NCI-H2227 (cell line): ENCODE measurements around the gene RYR3.
"Not testable (repeated sequence)": the region's sequence is repeated elsewhere in the genome, so short reads cannot be mapped to it uniquely, and the experiment has no call there.

Source experiments
- DNase-seq: peaks from one replicate; lab custom pipeline; 2025; ENCODE audit not compliant: unreplicated experiment; lab: John Stamatoyannopoulos, UW

RYR3 gene

GRCh38 chr15:33561967-33562366 lies 251.2 kb downstream of the RYR3 start:
- DNase-seq = no peak

GRCh38 chr15:33565094-33565493 lies 254.3 kb downstream of the RYR3 start:
- DNase-seq = no peak

GRCh38 chr15:33567652-33568051 lies 256.9 kb downstream of the RYR3 start:
- DNase-seq = no peak

GRCh38 chr15:33569036-33569435 lies 258.3 kb downstream of the RYR3 start:
- no peak for DNase-seq

- DNase-seq = not testable (repeated sequence)
Observed at GRCh38 chr15:33577911-33578310, 267.1 kb downstream of the RYR3 start.

GRCh38 chr15:33580526-33580925 lies 269.8 kb downstream of the RYR3 start:
- DNase-seq = no peak

- peak; percentile 11 for DNase-seq
Observed at GRCh38 chr15:33581032-33581431, 270.3 kb downstream of the RYR3 start.

GRCh38 chr15:33584797-33585196 lies 274.0 kb downstream of the RYR3 start:
- peak; percentile 2 for DNase-seq

- DNase-seq = no peak
Observed at GRCh38 chr15:33586786-33587697, 276.3 kb downstream of the RYR3 start.

- DNase-seq = no peak
Observed at GRCh38 chr15:33587773-33588172, 277.0 kb downstream of the RYR3 start.

- DNase-seq = no peak
Observed at GRCh38 chr15:33592864-33593263, 282.1 kb downstream of the RYR3 start.

- DNase-seq = not testable (repeated sequence)
Observed at GRCh38 chr15:33598382-33598781, 287.6 kb downstream of the RYR3 start.

GRCh38 chr15:33600212-33600611 lies 289.4 kb downstream of the RYR3 start:
- DNase-seq = no peak

- DNase-seq = no peak
Observed at GRCh38 chr15:33601461-33601860, 290.7 kb downstream of the RYR3 start.

GRCh38 chr15:33608714-33609113 lies 297.9 kb downstream of the RYR3 start:
- peak; percentile 23 for DNase-seq

- no peak for DNase-seq
Observed at GRCh38 chr15:33612721-33613304, 302.0 kb downstream of the RYR3 start.

- no peak for DNase-seq
Observed at GRCh38 chr15:33616475-33616874, 305.7 kb downstream of the RYR3 start.

GRCh38 chr15:33618350-33618749 lies 307.6 kb downstream of the RYR3 start:
- no peak for DNase-seq

GRCh38 chr15:33621141-33621540 lies 310.4 kb downstream of the RYR3 start:
- no peak for DNase-seq

- no peak for DNase-seq
Observed at GRCh38 chr15:33623010-33623409, 312.2 kb downstream of the RYR3 start.

GRCh38 chr15:33624439-33624838 lies 313.7 kb downstream of the RYR3 start:
- DNase-seq = no peak

GRCh38 chr15:33629647-33630046 lies 318.9 kb downstream of the RYR3 start:
- no peak for DNase-seq
